GM18870 (cell line): ENCODE data around the gene LUM.

Source experiments
- ATAC-seq: cut with Tn5 transposase; IDR thresholded peaks from one replicate; pipeline ENCODE4 v1.9.1; 2021; ENCODE audit warnings: moderate library complexity; ENCODE audit not compliant: unreplicated experiment

LUM gene

GRCh38 chr12:91077228-91077954 lies 33.9 kb downstream of the LUM start:
- ATAC-seq: no peak

GRCh38 chr12:91074851-91075250 lies 36.4 kb downstream of the LUM start:
- no peak for ATAC-seq

- no peak for ATAC-seq
Measured at GRCh38 chr12:91074154-91074709, 37.1 kb downstream of the LUM start.

- no peak for ATAC-seq
Measured at GRCh38 chr12:91073426-91073825, 37.9 kb downstream of the LUM start.

GRCh38 chr12:91072931-91073330 lies 38.4 kb downstream of the LUM start:
- ATAC-seq: no peak

- no peak for ATAC-seq
Measured at GRCh38 chr12:91070936-91071335, 40.4 kb downstream of the LUM start.

GRCh38 chr12:91065396-91065795 lies 45.9 kb downstream of the LUM start:
- ATAC-seq: no peak

- no peak for ATAC-seq
Measured at GRCh38 chr12:91064640-91065039, 46.7 kb downstream of the LUM start.

GRCh38 chr12:91061091-91061490 lies 50.2 kb downstream of the LUM start:
- no peak for ATAC-seq

GRCh38 chr12:91059211-91059610 lies 52.1 kb downstream of the LUM start:
- no peak for ATAC-seq

GRCh38 chr12:91058786-91059185 lies 52.5 kb downstream of the LUM start:
- no peak for ATAC-seq

- no peak for ATAC-seq
Measured at GRCh38 chr12:91057368-91058165, 53.7 kb downstream of the LUM start, which contains the start of gene KERA. Gene KERA, minus strand, starts transcription at chr12:91058024. Its CDS starts 1,743 bp downstream, at chr12:91056281.

- ATAC-seq: no peak
Measured at GRCh38 chr12:91056488-91056887, 54.8 kb downstream of the LUM start.

- no peak for ATAC-seq
Measured at GRCh38 chr12:91055976-91056375, 55.3 kb downstream of the LUM start.

GRCh38 chr12:91053951-91054715 lies 57.2 kb downstream of the LUM start:
- ATAC-seq: no peak
